Neuronal stem cell (in vitro differentiated cells): ENCODE results near the gene RLN3.
A peak's percentile ranks its signal among the peaks of the same experiment; 100 is the strongest.
"Not testable (repeated sequence)": the region's sequence is repeated elsewhere in the genome, so short reads cannot be mapped to it uniquely, and the experiment has no call there.

Source experiments
- DNase-seq: peaks from one replicate; pipeline ENCODE4 v3.0.0-alpha.2; 2013; ENCODE audit warnings: low spot score
- H2AFZ ChIP-seq: one replicate; pipeline ENCODE4 v1.6.1; 2013; ENCODE audit warnings: mild to moderate bottlenecking, low read length, inconsistent platforms
- H2AK5ac ChIP-seq: 2 replicates; pipeline ENCODE4 v1.6.1; 2013; ENCODE audit warnings: low read depth, mild to moderate bottlenecking, inconsistent platforms, low read length, moderate library complexity, mixed read lengths
- H2BK120ac ChIP-seq: 2 replicates; pipeline ENCODE4 v1.6.1; 2013; ENCODE audit warnings: low read depth, mild to moderate bottlenecking, inconsistent platforms, low read length, moderate library complexity, mixed read lengths
- H2BK12ac ChIP-seq: one replicate; pipeline ENCODE4 v1.6.1; 2013; ENCODE audit warnings: low read length, inconsistent platforms
- H2BK15ac ChIP-seq: 2 replicates; pipeline ENCODE4 v1.6.1; 2013; ENCODE audit warnings: mild to moderate bottlenecking, low read length, inconsistent platforms, mixed read lengths
- H2BK5ac ChIP-seq: one replicate; pipeline ENCODE4 v1.6.1; 2013; ENCODE audit warnings: inconsistent platforms, mild to moderate bottlenecking, low read length, moderate library complexity
- H3K14ac ChIP-seq: one replicate; pipeline ENCODE4 v1.6.1; 2013; ENCODE audit warnings: low read length, inconsistent platforms
- H3K18ac ChIP-seq: 2 replicates; pipeline ENCODE4 v1.6.1; 2013; ENCODE audit warnings: low read length, inconsistent platforms
- H3K23ac ChIP-seq: 2 replicates; pipeline ENCODE4 v1.6.1; 2013; ENCODE audit warnings: low read depth, mild to moderate bottlenecking, mixed read lengths, low read length, inconsistent platforms; ENCODE audit not compliant: poor library complexity
- H3K27ac ChIP-seq: replicated peaks from 3 replicates; pipeline ENCODE4 v1.5.1; 2013; ENCODE audit warnings: low read length, inconsistent platforms
- H3K27me3 ChIP-seq, 3 experiments: 2 replicates each; pipeline ENCODE4 v1.6.1; 2013; ENCODE audit warnings: low read length in 3 of 3, mild to moderate bottlenecking in 2 of 3, inconsistent platforms in 1 of 3, low read depth in 1 of 3, mixed read lengths in 1 of 3, moderate library complexity in 1 of 3; ENCODE audit not compliant: control insufficient read depth in 3 of 3, insufficient read depth in 3 of 3
- H3K36me3 ChIP-seq, 2 donors: replicated peaks in 1 of 2; 2 replicates each; pipeline ENCODE4 v1.6.1; 2013; ENCODE audit warnings: low read length in 2 of 2; ENCODE audit not compliant: control insufficient read depth in 2 of 2, insufficient read depth in 2 of 2
- H3K4ac ChIP-seq: 2 replicates; pipeline ENCODE4 v1.6.1; 2013; ENCODE audit warnings: inconsistent platforms, mild to moderate bottlenecking, low read length, moderate library complexity
- H3K4me1 ChIP-seq, 2 donors: 1 replicate in 1 of 2; 2 replicates in 1 of 2; pipeline ENCODE4 v1.6.1; 2013; ENCODE audit warnings: low read length in 2 of 2, low read depth in 1 of 2; ENCODE audit not compliant: control insufficient read depth in 2 of 2, insufficient read depth in 1 of 2
- H3K4me2 ChIP-seq: one replicate; pipeline ENCODE4 v1.6.1; 2013; ENCODE audit warnings: mild to moderate bottlenecking, low read length, inconsistent platforms; ENCODE audit not compliant: insufficient read depth, poor library complexity, severe bottlenecking
- H3K4me3 ChIP-seq, 2 donors: 2 replicates each; pipeline ENCODE4 v1.5.1; 2013; ENCODE audit warnings: low read length in 2 of 2, mild to moderate bottlenecking in 2 of 2, inconsistent platforms in 1 of 2, moderate library complexity in 1 of 2
- H3K79me1 ChIP-seq: one replicate; pipeline ENCODE4 v1.6.1; 2013; ENCODE audit warnings: low read depth, mild to moderate bottlenecking, inconsistent platforms, low read length, moderate library complexity
- H3K9ac ChIP-seq: one replicate; pipeline ENCODE4 v1.6.1; 2013; ENCODE audit warnings: mild to moderate bottlenecking, low read depth, low read length, inconsistent platforms; ENCODE audit not compliant: poor library complexity
- H3K9me3 ChIP-seq, 2 donors: replicated peaks in 1 of 2; 2 replicates each; pipeline versions ENCODE3 to v1.6.1; 2013; ENCODE audit warnings: low read length in 2 of 2, mild to moderate bottlenecking in 2 of 2, inconsistent platforms in 1 of 2, low read depth in 1 of 2, mixed read lengths in 1 of 2, moderate library complexity in 1 of 2; ENCODE audit not compliant: control insufficient read depth in 2 of 2, insufficient read depth in 1 of 2
- H4K8ac ChIP-seq: one replicate; pipeline ENCODE4 v1.6.1; 2013; ENCODE audit warnings: low read depth, mild to moderate bottlenecking, inconsistent platforms, low read length, moderate library complexity
- H4K91ac ChIP-seq: one replicate; pipeline ENCODE4 v1.6.1; 2013; ENCODE audit warnings: low read length, low read depth, mild to moderate bottlenecking, inconsistent platforms; ENCODE audit not compliant: poor library complexity
- WGBS, 2 donors: extraction: QIAGEN DNeasy Blood & Tissue Kit; methylation state at CpG; one replicate each; pipeline ENCODE4 v1.1.7; 2013; ENCODE audit warnings: missing lambda C conversion rate in 2 of 2, mixed read lengths in 1 of 2; ENCODE audit not compliant: insufficient read length in 2 of 2, insufficient replicate concordance in 1 of 2; ENCODE audit errors: extremely low coverage in 2 of 2; 5-methylcytosine and 5-hydroxymethylcytosine counted together

Gene RLN3

GRCh38 chr19:14050961-14051360 lies 23.0 kb downstream of the RLN3 start:
- not testable (repeated sequence) for H2AFZ ChIP-seq, H3K4me1 ChIP-seq, H3K27ac ChIP-seq, H3K9ac ChIP-seq, H3K4ac ChIP-seq, H2AK5ac ChIP-seq, H3K23ac ChIP-seq, H2BK12ac ChIP-seq, H3K18ac ChIP-seq, H3K14ac ChIP-seq, H3K4me3 ChIP-seq, H2BK120ac ChIP-seq, H3K9me3 ChIP-seq, H3K79me1 ChIP-seq, H3K36me3 ChIP-seq, H4K8ac ChIP-seq, H2BK5ac ChIP-seq, DNase-seq, H3K27me3 ChIP-seq, H2BK15ac ChIP-seq, H4K91ac ChIP-seq
- no CpG with 5 or more reads among the region's 11 CpGs for whole genome bisulfite sequencing, 2 donors
- H3K4me2 ChIP-seq, result peak overlapping the region; percentile 2

- Histone ChIP-seq H3K9me3 (peaks cover 3 to 4% of the 10 kb centered on the region in 2 donors), H2AK5ac (peak overlapping the region; percentile 37), H2BK120ac (no peak overlapping the region), H3K4me2 (no peak overlapping the region), H4K91ac (no peak overlapping the region), H3K23ac (no peak overlapping the region), H3K14ac (no peak overlapping the region), H4K8ac (no peak overlapping the region), H2BK15ac (no peak overlapping the region), H3K4me3 (no peak overlapping the region), H2BK12ac (no peak overlapping the region), H3K27ac (no peak overlapping the region), H3K36me3 (peaks cover 2 to 3% of the 10 kb centered on the region in 2 donors), H3K4ac (no peak overlapping the region), H3K79me1 (no peaks in the 10 kb centered on the region), H3K9ac (no peak overlapping the region), H3K4me1 (no peaks in the 10 kb centered on the region), H2BK5ac (no peak overlapping the region), H2AFZ (no peak overlapping the region), H3K18ac (no peak overlapping the region), H3K27me3 (peaks cover 0 to 10% (median 0%) of the 10 kb centered on the region in 3 experiments)
- WGBS, 2 donors, result no CpG with 5 or more reads among the region's 9 CpGs
- DNase-seq, result no peak
Measured at GRCh38 chr19:14051980-14052379, 24.0 kb downstream of the RLN3 start.

DNA sequence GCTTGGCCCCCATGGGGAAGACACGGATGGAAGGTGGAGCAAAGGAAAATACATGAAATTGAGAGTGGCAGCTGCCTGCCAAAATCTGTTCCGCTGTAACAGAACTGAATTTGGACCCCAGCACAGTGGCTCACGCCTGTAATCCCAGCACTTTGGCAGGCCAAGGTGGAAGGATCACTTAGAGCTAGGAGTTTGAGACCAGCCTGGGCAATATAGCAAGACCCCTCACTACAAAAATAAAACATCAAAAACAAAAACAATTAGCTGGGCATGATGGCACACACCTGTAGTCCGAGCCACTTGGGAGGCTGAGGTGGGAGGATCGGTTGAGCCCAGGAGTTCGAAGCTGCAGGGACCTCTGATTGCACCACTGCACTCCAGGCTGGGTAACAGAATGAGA lies 24.5 kb downstream of the RLN3 start:
- Histone ChIP-seq H3K4me3 (no peak overlapping the region), H3K79me1 (no peaks in the 10 kb centered on the region), H4K91ac (no peak overlapping the region), H3K27me3 (peaks cover 0 to 11% (median 0%) of the 10 kb centered on the region in 3 experiments), H3K4me2 (no peak overlapping the region), H3K14ac (no peak overlapping the region), H3K4me1 (no peaks in the 10 kb centered on the region), H3K4ac (no peak overlapping the region), H2BK5ac (no peak overlapping the region), H3K36me3 (peaks cover 2 to 3% of the 10 kb centered on the region in 2 donors), H3K23ac (no peak overlapping the region), H4K8ac (no peak overlapping the region), H2AK5ac (no peak overlapping the region), H2BK15ac (no peak overlapping the region), H2BK12ac (no peak overlapping the region), H2AFZ (no peak overlapping the region), H3K27ac (no peak overlapping the region), H3K9me3 (peaks cover 3 to 4% of the 10 kb centered on the region in 2 donors), H3K9ac (no peak overlapping the region), H3K18ac (no peak overlapping the region), H2BK120ac (no peak overlapping the region)
- DNase-seq, result no peak
- no CpG with 5 or more reads among the region's 6 CpGs for WGBS, 2 donors

DNA sequence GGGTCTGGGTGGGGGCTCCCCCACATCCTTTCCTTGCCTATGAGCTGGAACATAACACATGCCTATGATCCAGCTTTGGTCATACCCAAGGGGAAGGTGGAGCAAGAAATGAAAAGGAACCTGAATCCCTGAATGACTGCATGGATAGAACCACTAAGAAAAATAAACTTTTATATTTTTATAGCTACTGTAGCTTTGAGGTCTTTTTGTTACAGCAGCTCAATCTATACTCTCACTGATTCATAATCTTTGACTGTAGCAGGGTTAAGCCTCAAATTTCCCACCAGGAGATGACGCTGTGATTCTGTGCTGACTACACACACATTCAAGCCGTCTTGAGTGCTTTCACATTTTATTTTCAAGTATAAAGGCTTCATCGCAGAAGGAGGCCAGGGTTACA lies 25.1 kb downstream of the RLN3 start:
- H3K18ac ChIP-seq, result no peak overlapping the region
- H2AFZ ChIP-seq, result no peak overlapping the region
- no CpG with 5 or more reads among the region's 3 CpGs for WGBS, 2 donors

More for the DNA sequence above, 25.1 kb downstream of the RLN3 start:
- Histone ChIP-seq H3K36me3 (peaks cover 2 to 3% of the 10 kb centered on the region in 2 donors), H3K9ac (no peak overlapping the region), H2AK5ac (no peak overlapping the region), H3K79me1 (no peaks in the 10 kb centered on the region), H4K8ac (no peak overlapping the region), H3K27ac (no peak overlapping the region), H3K27me3 (peaks cover 0 to 15% (median 1%) of the 10 kb centered on the region in 3 experiments), H3K4me2 (no peak overlapping the region), H3K14ac (no peak overlapping the region), H2BK120ac (no peak overlapping the region), H3K4me3 (peak overlapping the region in 1 of 2 donors; percentile 44), H2BK15ac (no peak overlapping the region), H3K4ac (no peak overlapping the region), H4K91ac (no peak overlapping the region), H2BK5ac (no peak overlapping the region), H3K9me3 (peaks cover 3 to 4% of the 10 kb centered on the region in 2 donors), H3K23ac (peak overlapping the region; percentile 80), H2BK12ac (peak overlapping the region; percentile 58), H3K4me1 (peaks cover 0 to 1% of the 10 kb centered on the region in 2 donors)
- DNase-seq, result no peak
